GM18505 (cell line): ENCODE results near the gene TXLNA.
"Not testable (repeated sequence)": the region's sequence is repeated elsewhere in the genome, so short reads cannot be mapped to it uniquely, and the experiment has no call there.

Experiments
- ATAC-seq: cut with Tn5 transposase; IDR thresholded peaks from one replicate; pipeline ENCODE4 v1.9.1; 2021; ENCODE audit not compliant: unreplicated experiment
- POLR2A ChIP-seq: IDR thresholded peaks from 4 replicates; pipeline ENCODE4 v1.6.1; 2011; ENCODE audit warnings: borderline replicate concordance; ENCODE audit not compliant: insufficient read depth, insufficient read length; ENCODE audit errors: extremely low read depth

The TXLNA gene

DNA sequence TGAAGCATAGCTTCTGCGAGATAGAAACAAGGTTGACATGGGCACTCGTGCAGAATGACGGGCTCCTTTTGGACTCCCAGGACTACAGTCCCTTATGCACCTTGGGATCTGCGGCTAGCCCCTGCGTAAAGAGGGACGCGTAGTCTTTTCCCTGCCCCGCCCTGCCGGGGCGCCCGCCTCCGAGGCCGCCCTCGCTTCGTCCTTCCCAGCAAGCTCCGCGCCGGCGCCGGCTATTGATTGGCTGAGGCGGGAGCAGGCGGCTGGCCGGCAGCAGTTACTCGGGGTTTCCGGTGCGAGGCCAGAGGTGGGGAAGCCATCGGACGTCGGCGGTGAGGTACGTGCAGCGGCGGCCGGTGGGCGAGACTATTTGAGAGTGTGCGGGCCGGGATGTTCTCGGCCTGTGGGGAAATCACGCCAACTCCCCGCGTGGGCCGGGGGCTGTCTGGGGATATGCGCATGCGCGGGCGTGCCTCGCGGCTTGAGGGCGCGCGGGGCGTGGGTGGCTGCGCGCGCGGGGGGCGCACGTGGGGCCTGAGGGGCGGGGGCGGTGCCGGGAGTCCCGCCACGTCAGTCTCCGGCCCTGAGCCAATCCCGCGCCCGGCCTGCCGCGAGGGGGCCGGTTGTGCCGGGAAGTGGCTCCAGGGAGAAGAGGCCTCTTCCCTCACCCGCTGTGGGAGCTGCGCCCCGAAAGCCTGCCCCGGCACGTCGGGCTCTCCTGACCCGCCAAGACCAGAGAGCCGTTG lies at the start of gene TXLNA:
TSS of gene TXLNA (plus strand) at position 233 of the 743 bp plus-strand sequence. CDS start 671 bp downstream, outside the sequence.
- peak; percentile 94 for TF ChIP-seq POLR2A
- peak; percentile 82 for ATAC-seq

DNA sequence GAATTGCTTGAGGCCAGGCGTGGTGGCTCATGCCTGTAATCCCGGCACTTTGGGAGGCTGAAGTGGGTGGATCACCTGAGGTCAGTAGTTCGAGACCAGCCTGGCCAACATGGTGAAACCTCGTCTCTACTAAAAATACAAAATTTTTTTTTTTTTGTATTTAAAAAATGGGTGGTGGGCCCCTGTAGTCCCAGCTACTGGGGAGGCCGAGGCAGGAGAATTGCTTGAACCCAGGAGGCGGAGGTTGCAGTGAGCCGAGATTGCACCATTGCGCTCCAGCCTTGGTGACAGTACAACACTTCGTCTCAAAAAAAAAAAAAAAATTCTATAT lies 45.6 kb upstream of the TXLNA start:
- ATAC-seq: not testable (repeated sequence)

DNA sequence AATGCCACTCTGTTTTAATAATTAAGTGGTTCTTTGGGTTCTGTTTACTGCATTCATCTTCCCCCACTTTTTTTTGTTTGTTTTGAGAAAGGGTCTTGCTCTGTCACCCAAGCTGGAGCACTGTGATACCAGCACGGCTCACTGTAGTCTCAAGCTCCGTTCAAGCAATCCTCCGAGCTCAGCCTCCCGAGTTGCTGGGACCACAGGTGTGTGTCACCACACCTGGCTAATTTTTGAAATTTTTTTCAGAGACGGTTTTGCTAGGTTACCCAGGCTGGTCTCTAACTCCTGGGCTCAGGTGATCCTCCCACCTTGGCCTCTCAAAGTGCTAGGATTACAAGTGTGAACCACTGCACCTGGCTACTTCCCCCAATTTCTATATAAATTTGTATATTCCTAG lies 42.4 kb upstream of the TXLNA start:
- no peak for TF ChIP-seq POLR2A
- no peak for ATAC-seq

DNA sequence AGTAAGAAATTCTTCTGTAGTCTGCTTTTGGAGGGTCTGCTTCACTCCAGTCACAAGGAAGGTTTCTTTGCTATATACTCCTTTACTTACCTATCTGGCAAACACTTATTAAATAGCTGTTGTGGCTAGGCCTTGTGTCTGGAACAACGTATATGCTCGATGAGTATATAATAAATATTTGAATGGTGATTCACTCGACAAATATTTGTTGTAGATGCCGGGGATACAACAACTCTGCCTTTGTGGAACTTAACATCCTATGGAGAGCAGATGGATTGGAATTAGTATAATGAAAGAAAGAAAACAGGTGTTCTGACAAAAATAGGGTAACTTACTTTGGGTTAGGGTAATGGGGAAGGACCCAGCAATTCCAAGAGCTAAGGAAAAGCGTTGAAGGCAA lies 40.5 kb upstream of the TXLNA start:
- TF ChIP-seq POLR2A: no peak
- no peak for ATAC-seq

DNA sequence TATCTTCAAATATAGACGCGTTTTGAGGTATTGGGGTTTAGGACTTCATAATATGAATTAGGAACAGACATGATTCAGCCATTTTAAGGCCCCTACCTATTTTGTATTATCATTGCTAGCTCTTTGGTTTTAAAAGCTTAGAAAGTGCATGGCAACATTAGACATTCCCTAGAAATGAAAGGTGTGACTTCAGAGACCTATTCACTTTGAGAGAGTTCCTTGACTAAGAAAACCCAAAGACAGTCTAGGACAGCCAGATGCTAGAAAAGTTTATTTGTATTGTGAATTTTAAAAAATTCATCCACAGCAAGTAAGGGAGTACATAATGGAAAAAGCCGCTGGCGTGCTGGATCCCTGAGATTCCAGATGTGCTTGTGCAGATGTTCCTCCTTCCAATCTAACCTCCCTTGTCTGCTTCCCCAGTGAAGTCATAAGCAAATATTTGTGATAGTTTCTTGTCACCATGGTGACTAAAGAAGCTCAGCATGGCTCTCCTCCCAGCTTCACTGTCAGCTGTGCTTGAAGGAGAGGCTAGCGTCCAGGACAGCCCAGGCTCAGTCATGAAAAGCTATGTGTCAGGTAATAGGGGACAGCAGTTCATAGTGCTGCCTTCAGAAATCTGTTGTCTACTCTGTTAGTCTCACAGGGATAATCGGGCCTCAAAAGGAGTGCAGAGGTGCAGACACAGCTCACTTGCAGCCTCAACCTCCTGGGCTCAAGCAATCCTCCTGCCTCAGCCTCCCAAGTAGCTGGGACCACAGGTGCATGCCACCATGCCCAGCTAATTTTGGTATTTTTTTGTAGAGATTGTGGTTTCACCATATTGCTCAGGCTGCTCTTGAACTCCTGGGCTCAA lies 36.8 kb upstream of the TXLNA start:
- no peak for ATAC-seq
- TF ChIP-seq POLR2A: no peak

DNA sequence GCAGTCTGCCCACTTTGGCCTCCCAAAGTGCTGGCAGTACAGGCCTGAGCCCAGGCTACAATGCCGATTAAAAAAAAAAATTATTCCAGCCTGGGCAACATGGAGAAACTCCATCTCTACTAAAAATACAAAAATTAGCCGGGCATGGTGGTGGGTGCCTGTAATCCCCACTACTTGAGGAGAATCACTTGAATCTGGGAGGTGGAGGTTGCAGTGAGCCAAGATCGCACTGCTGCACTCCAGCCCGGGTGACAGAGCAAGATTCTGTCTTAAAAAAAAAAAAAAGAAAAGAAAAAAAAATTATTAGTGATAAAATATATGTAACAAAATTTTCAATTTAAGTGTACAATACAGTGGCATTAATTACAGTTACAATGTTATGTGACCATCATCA lies 36.2 kb upstream of the TXLNA start:
- not testable (repeated sequence) for ATAC-seq

DNA sequence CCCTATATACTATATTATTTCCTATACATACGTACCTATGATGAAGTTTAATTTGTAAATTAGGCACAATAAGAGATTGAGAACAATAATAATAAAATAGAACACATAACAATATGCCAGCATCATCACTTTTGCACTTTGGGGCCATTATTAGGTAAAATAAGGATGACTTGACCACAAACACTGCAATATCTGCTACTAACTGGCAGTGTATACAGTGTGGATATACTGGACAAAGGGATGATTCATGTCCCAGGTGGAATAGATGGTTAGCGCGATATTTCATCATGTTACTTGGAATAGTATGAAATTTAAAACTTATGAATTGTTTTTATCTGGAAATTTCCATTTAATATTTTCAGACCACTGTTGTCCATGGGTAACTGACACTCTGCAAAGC lies 35.4 kb upstream of the TXLNA start:
- no peak for ATAC-seq
- TF ChIP-seq POLR2A: no peak

DNA sequence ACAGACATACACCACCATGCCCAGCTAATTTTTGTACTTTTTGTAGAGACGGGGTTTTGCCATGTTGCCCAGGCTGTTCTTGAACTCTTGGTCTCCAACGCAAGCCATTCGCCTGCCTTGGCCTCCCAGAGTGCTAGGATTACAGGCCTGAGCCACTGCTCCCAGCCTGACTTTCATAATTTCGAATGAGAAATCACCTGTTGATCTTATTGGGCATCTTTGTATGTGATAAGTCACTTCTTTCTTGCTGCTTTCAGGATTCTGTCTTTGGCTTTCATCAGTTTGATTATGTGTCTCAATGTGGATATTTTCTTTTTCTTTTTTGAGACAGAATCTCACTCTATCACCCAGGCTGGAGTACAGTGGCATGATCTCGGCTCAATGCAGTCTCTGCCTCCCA lies 31.7 kb upstream of the TXLNA start:
- ATAC-seq: not testable (repeated sequence)

DNA sequence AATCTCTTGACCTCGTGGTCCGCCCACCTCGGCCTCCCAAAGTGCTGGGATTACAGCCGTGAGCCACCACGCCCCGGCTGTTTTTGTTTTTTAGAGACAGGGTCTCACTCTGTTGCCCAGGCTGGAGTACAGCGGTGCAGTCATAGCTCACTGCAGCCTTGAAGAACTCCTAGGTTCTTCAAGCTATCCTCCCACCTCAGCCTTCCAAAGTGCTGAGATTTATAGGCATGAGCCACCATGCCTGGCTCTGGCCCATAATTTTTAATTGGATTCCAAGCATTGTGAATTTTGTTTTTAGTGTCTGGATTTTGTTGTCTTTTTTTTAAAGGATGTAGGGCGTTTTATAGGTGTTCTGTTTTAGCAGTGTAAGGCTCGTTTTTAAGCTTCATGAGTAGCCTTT lies 28.6 kb upstream of the TXLNA start:
- no peak for ATAC-seq
- no peak for TF ChIP-seq POLR2A

DNA sequence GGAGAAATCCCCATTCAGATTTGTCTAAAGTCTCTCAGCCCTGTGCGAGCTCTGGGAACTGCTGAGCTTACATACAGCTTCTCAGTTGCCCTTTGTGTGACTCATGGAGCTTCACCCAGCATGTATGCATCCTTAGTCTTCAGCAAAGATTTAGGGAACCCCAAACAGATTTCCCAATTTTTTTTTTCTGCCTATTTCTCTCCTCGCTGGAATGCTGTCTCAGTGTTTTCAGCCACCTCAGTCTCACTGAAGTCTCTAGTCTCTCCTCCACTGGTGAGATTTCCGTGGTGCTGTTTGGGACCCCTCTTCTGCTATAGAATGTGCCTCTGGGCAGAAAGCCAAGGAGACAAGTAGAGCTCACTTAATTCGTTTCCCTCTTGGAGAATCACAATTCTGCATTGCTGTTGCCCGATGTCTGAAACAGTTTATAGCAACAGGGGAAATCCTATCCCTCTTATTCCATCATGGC lies 28.1 kb upstream of the TXLNA start:
- TF ChIP-seq POLR2A: no peak
- ATAC-seq: no peak

DNA sequence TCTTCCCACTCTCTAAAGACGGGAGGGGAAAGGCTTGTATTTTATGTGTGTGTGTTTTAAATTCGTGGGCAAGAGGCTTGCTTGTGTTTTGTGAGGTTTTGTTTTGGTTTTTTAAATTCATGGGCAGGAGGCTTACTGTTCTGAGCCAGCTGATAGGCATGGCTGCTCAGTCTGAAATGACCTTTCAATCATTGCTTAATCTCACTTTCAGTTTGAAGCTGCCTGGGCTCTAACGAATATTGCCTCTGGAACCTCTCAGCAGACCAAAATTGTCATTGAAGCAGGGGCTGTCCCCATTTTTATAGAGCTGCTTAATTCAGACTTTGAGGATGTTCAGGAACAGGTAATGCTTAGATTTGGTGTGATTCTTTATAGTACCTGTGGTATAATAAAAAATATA lies 20.3 kb upstream of the TXLNA start:
- no peak for TF ChIP-seq POLR2A
- ATAC-seq: no peak

DNA sequence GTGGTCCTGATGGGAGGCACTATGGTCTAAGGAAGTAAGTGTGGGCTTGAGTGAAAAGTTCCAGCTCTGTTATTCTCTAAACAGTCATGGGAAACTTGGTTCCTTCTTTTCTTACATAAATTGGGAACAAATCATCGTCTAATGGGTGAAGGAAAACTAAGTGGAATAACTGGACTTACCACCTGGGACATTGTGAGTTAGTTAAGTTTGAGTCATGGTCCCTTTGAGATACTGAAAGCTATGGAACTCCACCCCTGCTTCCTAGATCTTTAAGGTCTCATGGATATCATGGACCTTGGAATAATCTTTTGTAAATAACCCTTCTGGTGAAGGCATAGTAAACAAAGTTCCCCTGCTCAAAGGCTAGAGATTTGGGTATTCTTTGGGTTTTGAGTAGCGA lies 16.1 kb upstream of the TXLNA start:
- no peak for ATAC-seq
- no peak for TF ChIP-seq POLR2A

DNA sequence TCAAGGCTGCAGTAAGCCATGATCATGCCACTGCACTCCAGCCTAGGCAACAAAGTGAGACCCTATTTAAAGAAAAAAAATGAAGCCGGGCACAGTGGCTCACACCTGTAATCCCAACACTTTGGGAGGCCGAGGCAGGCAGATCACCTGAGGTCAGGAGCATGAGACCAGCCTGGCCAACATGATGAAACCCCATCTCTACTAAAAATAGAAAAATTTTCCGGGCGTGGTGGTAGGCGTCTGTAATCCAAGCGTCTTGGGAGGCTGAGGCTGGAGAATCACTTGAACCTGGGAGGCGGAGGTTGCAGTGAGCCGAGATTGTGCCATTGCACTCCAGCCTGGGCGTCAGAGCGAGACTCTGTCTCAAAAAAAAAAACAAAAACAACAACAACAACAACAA lies 13.8 kb upstream of the TXLNA start:
- not testable (repeated sequence) for ATAC-seq

DNA sequence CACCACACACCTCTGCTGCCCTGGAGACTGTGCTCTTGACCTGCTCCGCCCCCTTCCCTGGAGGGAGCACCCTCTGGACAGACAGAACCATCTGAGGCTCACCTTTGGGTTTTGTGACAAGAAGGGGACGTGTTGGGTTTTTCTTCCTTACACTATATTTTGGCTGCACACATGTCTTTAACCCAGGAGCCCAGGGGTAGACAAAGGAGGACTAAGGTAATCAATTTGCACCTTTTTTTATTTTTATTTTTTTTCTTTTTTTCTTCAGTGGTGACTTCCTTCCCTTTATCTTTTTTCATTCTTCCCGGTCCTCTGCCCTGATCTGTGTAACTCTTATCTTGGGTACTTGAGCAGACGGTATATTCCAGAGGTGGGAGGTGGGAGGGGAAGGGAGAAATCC lies 8.5 kb upstream of the TXLNA start:
- no peak for ATAC-seq
- TF ChIP-seq POLR2A: no peak
